ENCODE results near the gene NFIA. TPM values are rescaled to one million over a fixed set of nuclear protein-coding genes. Genes with fewer than 3 reads are reported as not detected.

NFIA gene
- total RNA-seq, 6 donors from 2014 or later, result 33.5 to 94.3 (median 44.9) TPM

- peak overlapping the region in 1 of 4 donors; percentile 79 for H3K27ac ChIP-seq
- H3K4me1 ChIP-seq, result peaks cover 0 to 14% (median 2%) of the 10 kb centered on the region in 4 donors
- no peak for TF ChIP-seq EP300 (IDR thresholded peaks at IDR 0.05)
- no peak for TF ChIP-seq POLR2AphosphoS5 (IDR thresholded peaks at IDR 0.05)
- TF ChIP-seq POLR2A (IDR thresholded peaks at IDR 0.05), result no peak
- no peak for TF ChIP-seq CTCF (IDR thresholded peaks at IDR 0.05)
- no peaks in the 10 kb centered on the region for H3K9me3 ChIP-seq
- DNase-seq (no peak), ATAC-seq (ENCODE audit: low FRiP score in 2 of 2) (no peak)
- H3K27me3 ChIP-seq, result no peaks in the 10 kb centered on the region
- H3K4me3 ChIP-seq, result no peak overlapping the region
- H3K36me3 ChIP-seq, result no peaks in the 10 kb centered on the region
- 47 to 60% methylated on average over 3 of the region's 3 CpGs for whole genome bisulfite sequencing, 2 donors
Observed at GRCh38 chr1:61104220-61104671, 21.9 kb downstream of the NFIA start.

GRCh38 chr1:61107638-61108037 lies 25.3 kb downstream of the NFIA start:
- Histone ChIP-seq H3K27ac (no peak overlapping the region), H3K36me3 (no peaks in the 10 kb centered on the region), H3K27me3 (no peaks in the 10 kb centered on the region), H3K4me1 (peaks cover 8 to 33% (median 15%) of the 10 kb centered on the region in 4 donors), H3K9me3 (no peaks in the 10 kb centered on the region), H3K4me3 (no peak overlapping the region)
- TF ChIP-seq EP300 (IDR thresholded peaks at IDR 0.05) (no peak), CTCF (IDR thresholded peaks at IDR 0.05) (no peak), POLR2AphosphoS5 (IDR thresholded peaks at IDR 0.05) (no peak), POLR2A (IDR thresholded peaks at IDR 0.05) (no peak)
- DNase-seq (no peak), ATAC-seq (ENCODE audit: low FRiP score in 2 of 2) (no peak)
- WGBS, 2 donors, result 88 to 98% methylated on average over 1 of the region's 1 CpG

- TF ChIP-seq EP300 (IDR thresholded peaks at IDR 0.05) (no peak), POLR2AphosphoS5 (IDR thresholded peaks at IDR 0.05) (no peak), POLR2A (IDR thresholded peaks at IDR 0.05) (no peak), CTCF (IDR thresholded peaks at IDR 0.05) (no peak)
- no peak for DNase-seq
- Histone ChIP-seq H3K27me3 (no peaks in the 10 kb centered on the region), H3K4me3 (no peak overlapping the region), H3K9me3 (no peaks in the 10 kb centered on the region), H3K27ac (no peak overlapping the region), H3K4me1 (peaks cover 8 to 21% (median 13%) of the 10 kb centered on the region in 4 donors), H3K36me3 (no peaks in the 10 kb centered on the region)
- 73 to 88% methylated on average over 1 of the region's 1 CpG for WGBS, 2 donors
- ATAC-seq (ENCODE audit: low FRiP score in 2 of 2), result no peak
Observed at GRCh38 chr1:61109158-61109557, 26.8 kb downstream of the NFIA start.

- Histone ChIP-seq H3K4me1 (peaks cover 8 to 19% (median 15%) of the 10 kb centered on the region in 4 donors), H3K27ac (no peak overlapping the region), H3K36me3 (no peaks in the 10 kb centered on the region), H3K27me3 (no peaks in the 10 kb centered on the region), H3K4me3 (no peak overlapping the region), H3K9me3 (no peaks in the 10 kb centered on the region)
- no peak for DNase-seq
- TF ChIP-seq POLR2A (IDR thresholded peaks at IDR 0.05) (no peak), POLR2AphosphoS5 (IDR thresholded peaks at IDR 0.05) (no peak), CTCF (IDR thresholded peaks at IDR 0.05) (no peak)
- no peak for ATAC-seq (ENCODE audit: low FRiP score in 2 of 2)
Observed at GRCh38 chr1:61109910-61110309, 27.5 kb downstream of the NFIA start.

GRCh38 chr1:61110554-61110953 lies 28.2 kb downstream of the NFIA start:
- Histone ChIP-seq H3K27me3 (no peaks in the 10 kb centered on the region), H3K9me3 (no peaks in the 10 kb centered on the region), H3K27ac (no peak overlapping the region), H3K4me1 (peaks cover 8 to 23% (median 15%) of the 10 kb centered on the region in 4 donors), H3K4me3 (no peak overlapping the region), H3K36me3 (no peaks in the 10 kb centered on the region)
- no peak for TF ChIP-seq EP300 (IDR thresholded peaks at IDR 0.05)
- TF ChIP-seq CTCF (IDR thresholded peaks at IDR 0.05), result no peak
- no peak for TF ChIP-seq POLR2AphosphoS5 (IDR thresholded peaks at IDR 0.05)
- no peak for TF ChIP-seq POLR2A (IDR thresholded peaks at IDR 0.05)
- no peak for ATAC-seq (ENCODE audit: low FRiP score in 2 of 2)
- no peak for DNase-seq
- WGBS, 2 donors, result 73 to 86% methylated on average over 1 of the region's 1 CpG

All from upper lobe of left lung (tissue), 6 donors.